Karpas-422 (cell line): ENCODE results near the gene PKIB. TPM values are rescaled to one million over a fixed set of nuclear protein-coding genes. Genes with fewer than 3 reads are reported as not detected.
A peak's percentile ranks its signal among the peaks of the same experiment; 100 is the strongest.
"Not testable (repeated sequence)": the region's sequence is repeated elsewhere in the genome, so short reads cannot be mapped to it uniquely, and the experiment has no call there.

Experiments
- DNase-seq: peaks from one replicate; pipeline ENCODE4 v3.0.0-alpha.2; 2015
- H2AFZ ChIP-seq: fragments of 200-600 bp; sonication (generic); 2 replicates; pipeline ENCODE4 v1.6.1; 2014; ENCODE audit warnings: antibody characterized with exemption, low read length, mixed read lengths
- H3K27ac ChIP-seq: fragments of 200-600 bp; sonication (generic); 2 replicates; pipeline ENCODE4 v1.5.1; 2014; ENCODE audit warnings: mild to moderate bottlenecking, low read length, moderate library complexity
- H3K27me3 ChIP-seq: fragments of 200-600 bp; sonication (generic); 2 replicates; pipeline ENCODE4 v1.6.1; 2014; ENCODE audit warnings: low read length, mixed read lengths
- H3K36me3 ChIP-seq: fragments of 200-600 bp; sonication (generic); 2 replicates; pipeline ENCODE4 v1.6.1; 2014; ENCODE audit warnings: low read length, mixed read lengths; ENCODE audit not compliant: insufficient read depth
- H3K4me1 ChIP-seq: fragments of 200-600 bp; sonication (generic); 2 replicates; pipeline ENCODE4 v1.6.1; 2014; ENCODE audit warnings: mild to moderate bottlenecking, low read length, mixed read lengths
- H3K4me2 ChIP-seq: fragments of 200-600 bp; sonication (generic); 2 replicates; pipeline ENCODE4 v1.6.1; 2014; ENCODE audit warnings: low read length, low read depth, mild to moderate bottlenecking; ENCODE audit not compliant: poor library complexity, severe bottlenecking
- H3K4me3 ChIP-seq: fragments of 200-600 bp; sonication (generic); 2 replicates; pipeline ENCODE4 v1.5.1; 2014; ENCODE audit warnings: mild to moderate bottlenecking, antibody characterized with exemption, low read length, mixed read lengths
- H3K79me2 ChIP-seq: fragments of 200-600 bp; sonication (generic); 2 replicates; pipeline ENCODE4 v1.6.1; 2014; ENCODE audit warnings: mild to moderate bottlenecking, low read length, mixed read lengths
- H3K9ac ChIP-seq: fragments of 200-600 bp; sonication (generic); 2 replicates; pipeline ENCODE4 v1.6.0; 2014; ENCODE audit warnings: low read length
- H3K9me2 ChIP-seq: fragments of 200-600 bp; sonication (generic), shearing (Covaris generic); replicated peaks from 2 replicates; pipeline ENCODE4 v1.6.0; 2014; ENCODE audit warnings: mild to moderate bottlenecking, low read length, moderate library complexity; ENCODE audit not compliant: insufficient read depth
- H3K9me3 ChIP-seq: fragments of 300-700, 200-600 bp; sonication (generic); 2 replicates; pipeline ENCODE4 v1.6.1; 2014; ENCODE audit warnings: low read length, mixed read lengths
- H4K20me1 ChIP-seq: fragments of 200-600 bp; sonication (generic); 2 replicates; pipeline ENCODE4 v1.6.1; 2014; ENCODE audit warnings: mild to moderate bottlenecking, antibody characterized with exemption, low read length, low read depth; ENCODE audit not compliant: insufficient read depth
- total RNA-seq: library from RNA; depleted of rRNA; stranded (reverse); fragments of >200 nt; shearing (Covaris generic); gene quantifications from 2 replicates; pipeline ENCODE4 v1.2.3, GENCODE V29; 2014; ENCODE audit warnings: low replicate concordance

Gene PKIB
- total RNA-seq, 1 experiment from 2014 or later, result 1.7 TPM

DNA sequence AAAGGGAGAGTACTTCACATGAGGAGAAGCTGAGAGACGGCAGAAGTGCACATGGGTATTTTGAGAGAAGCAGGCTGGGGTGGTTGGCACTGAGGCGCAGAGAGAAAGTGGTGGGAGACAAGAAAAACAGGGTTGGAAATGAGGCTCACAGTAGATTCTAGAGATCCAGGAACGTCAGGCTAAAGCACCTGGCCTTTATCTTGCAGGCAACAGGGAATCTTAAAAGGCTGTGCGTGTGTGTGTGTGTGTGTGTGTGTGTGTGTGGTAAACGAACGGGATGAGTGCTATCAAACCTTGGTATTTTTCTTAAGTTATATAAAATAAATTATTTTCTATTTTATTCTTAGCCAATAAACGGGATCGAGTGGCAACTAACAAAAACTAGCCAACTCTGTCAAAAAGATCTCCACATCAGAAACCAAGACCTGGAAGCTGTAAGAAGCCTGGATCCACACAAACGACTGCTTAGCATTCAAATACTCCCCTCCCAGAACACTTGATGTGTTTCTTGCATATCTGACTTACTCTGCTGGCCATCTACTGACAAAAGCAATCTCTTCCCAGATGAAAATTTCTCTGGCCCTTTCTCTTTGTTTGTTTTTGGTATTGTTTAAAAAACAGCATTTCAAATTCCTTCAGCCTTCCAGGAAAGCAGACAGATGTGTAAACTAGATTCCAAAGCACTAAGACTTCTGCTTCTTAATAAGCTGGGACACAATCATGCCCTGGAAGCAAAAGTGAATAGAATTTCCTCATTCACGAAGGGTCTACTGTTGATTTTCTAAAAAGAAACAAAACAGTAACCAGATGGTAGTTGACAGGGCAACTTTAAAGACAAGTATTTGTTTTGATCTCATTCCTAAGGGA, 124.6 kb downstream of the PKIB start:
- H3K4me3 ChIP-seq, result no peak overlapping the region
- H3K79me2 ChIP-seq, result no peaks in the 10 kb centered on the region
- H3K9me3 ChIP-seq, result no peaks in the 10 kb centered on the region
- no peak for DNase-seq
- H4K20me1 ChIP-seq, result no peaks in the 10 kb centered on the region
- H3K27ac ChIP-seq, result no peak overlapping the region
- no peaks in the 10 kb centered on the region for H3K27me3 ChIP-seq
- no peak overlapping the region for H3K4me2 ChIP-seq
- H3K9me2 ChIP-seq, result no peaks in the 10 kb centered on the region
- H3K36me3 ChIP-seq, result no peaks in the 10 kb centered on the region
- no peak overlapping the region for H3K9ac ChIP-seq
- no peak overlapping the region for H2AFZ ChIP-seq
- H3K4me1 ChIP-seq, result no peaks in the 10 kb centered on the region

DNA sequence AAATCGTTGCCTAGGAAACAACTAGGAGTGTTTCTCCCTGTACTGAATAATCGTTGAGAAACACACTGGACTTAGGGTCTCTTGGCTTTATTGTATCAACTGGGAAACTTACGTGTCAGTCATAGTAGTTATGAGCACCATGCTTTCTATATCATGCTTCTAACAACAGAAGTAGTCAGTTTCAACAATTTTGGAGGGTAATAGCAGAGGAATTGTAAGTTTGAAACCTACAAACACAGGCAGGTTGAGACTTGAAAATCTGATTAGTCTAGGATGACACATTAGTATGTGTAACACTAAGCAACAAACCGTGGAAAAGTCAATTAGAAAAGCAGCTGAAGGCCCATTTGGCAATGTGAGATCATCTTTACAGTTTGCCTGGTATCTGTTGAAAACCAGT, 125.4 kb downstream of the PKIB start:
- Histone ChIP-seq H2AFZ (no peak overlapping the region), H4K20me1 (no peaks in the 10 kb centered on the region), H3K4me3 (no peak overlapping the region), H3K4me1 (no peaks in the 10 kb centered on the region), H3K36me3 (no peaks in the 10 kb centered on the region), H3K9me3 (no peaks in the 10 kb centered on the region), H3K79me2 (no peaks in the 10 kb centered on the region), H3K4me2 (no peak overlapping the region), H3K9me2 (no peaks in the 10 kb centered on the region), H3K27ac (no peak overlapping the region), H3K27me3 (no peaks in the 10 kb centered on the region), H3K9ac (no peak overlapping the region)
- DNase-seq, result no peak

DNA sequence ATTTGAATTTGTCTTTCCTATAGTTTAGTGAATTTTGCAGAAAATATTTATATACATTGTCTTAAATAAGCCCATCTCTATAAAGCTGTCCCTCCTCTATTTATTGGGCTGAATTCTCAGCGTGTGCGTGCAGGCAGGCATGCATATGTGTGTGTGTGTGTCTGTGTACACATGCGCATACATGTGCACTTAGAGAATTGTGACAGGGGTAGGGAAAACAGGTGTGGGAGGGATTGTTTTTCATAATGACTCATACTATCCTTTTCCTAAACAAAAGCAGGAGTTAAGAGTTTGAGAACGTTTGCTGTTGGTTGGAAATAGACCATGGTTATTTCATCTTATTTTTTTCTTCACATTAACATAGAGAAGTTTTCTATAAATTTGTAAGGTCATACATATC, 126.0 kb downstream of the PKIB start:
- Histone ChIP-seq H4K20me1 (no peaks in the 10 kb centered on the region), H3K4me3 (no peak overlapping the region), H3K79me2 (no peaks in the 10 kb centered on the region), H3K36me3 (no peaks in the 10 kb centered on the region), H3K9ac (no peak overlapping the region), H3K4me1 (no peaks in the 10 kb centered on the region), H3K9me3 (no peaks in the 10 kb centered on the region), H3K27me3 (no peaks in the 10 kb centered on the region), H3K9me2 (no peaks in the 10 kb centered on the region), H3K27ac (no peak overlapping the region), H2AFZ (no peak overlapping the region), H3K4me2 (no peak overlapping the region)
- no peak for DNase-seq

DNA sequence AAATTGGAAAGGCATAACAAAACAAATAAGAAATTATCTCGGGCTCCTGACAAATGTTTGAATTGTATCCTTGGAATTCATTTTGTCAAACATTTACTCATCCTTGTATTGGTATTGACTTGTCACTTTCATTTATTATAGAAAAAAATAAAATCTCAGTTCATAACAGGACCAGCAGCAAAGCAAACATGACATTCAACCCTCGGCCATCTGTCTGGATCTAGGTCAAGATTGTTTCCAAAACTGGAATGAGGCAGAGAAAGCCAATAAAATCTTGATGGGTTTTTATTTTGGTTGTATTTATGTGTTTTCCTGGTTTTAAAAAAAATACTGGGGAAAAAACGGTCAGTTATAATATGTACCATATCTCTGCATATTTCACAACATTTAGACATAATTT, 126.4 kb downstream of the PKIB start:
- Histone ChIP-seq H3K9me3 (no peaks in the 10 kb centered on the region), H4K20me1 (no peaks in the 10 kb centered on the region), H3K4me3 (no peak overlapping the region), H3K27ac (no peak overlapping the region), H3K4me2 (no peak overlapping the region), H3K9ac (no peak overlapping the region), H3K79me2 (no peaks in the 10 kb centered on the region), H3K27me3 (no peaks in the 10 kb centered on the region), H2AFZ (no peak overlapping the region), H3K36me3 (no peaks in the 10 kb centered on the region), H3K9me2 (no peaks in the 10 kb centered on the region), H3K4me1 (no peaks in the 10 kb centered on the region)
- no peak for DNase-seq

DNA sequence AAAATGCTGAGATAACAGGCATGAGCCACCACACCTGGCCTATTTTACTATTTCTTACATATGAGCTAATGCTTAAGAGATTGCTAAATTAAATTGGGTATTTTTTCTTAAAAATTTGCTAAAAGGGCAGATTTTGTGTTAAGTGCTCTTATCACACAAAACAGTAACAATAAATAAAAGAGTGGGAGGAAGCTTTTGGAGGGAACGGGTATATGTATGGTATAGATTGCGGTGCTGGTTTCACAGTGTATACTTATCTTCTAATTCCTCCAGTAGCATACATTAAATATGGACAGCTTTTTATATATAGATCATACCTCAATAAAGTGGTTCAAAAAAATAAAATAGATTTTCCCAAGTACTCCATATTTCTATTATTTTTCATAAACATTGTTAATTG, 129.9 kb downstream of the PKIB start:
- Histone ChIP-seq H3K36me3 (no peaks in the 10 kb centered on the region), H3K4me3 (no peak overlapping the region), H4K20me1 (no peaks in the 10 kb centered on the region), H3K4me2 (no peak overlapping the region), H3K27me3 (no peaks in the 10 kb centered on the region), H3K27ac (no peak overlapping the region), H3K9me2 (no peaks in the 10 kb centered on the region), H2AFZ (no peak overlapping the region), H3K9me3 (no peaks in the 10 kb centered on the region), H3K9ac (no peak overlapping the region), H3K4me1 (no peaks in the 10 kb centered on the region), H3K79me2 (no peaks in the 10 kb centered on the region)
- no peak for DNase-seq

DNA sequence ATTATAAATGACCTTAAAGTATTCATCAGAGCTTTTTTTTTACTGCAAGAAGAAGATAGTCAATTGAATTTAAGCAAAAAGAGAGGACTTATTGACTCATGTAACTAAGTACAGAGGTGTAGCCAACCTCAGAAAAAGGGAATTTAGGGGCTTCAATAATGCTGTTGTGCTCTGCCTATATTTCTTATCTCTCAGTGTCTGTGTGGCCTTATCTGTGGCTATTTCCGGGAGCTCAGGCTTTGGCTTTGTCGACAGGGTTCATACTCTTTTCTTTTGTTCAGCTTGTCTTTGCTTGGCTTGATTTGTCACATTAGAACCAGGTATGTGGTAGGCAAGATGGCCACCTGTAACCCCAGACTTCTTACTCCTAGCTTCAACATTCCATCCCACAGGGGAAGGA, 130.7 kb downstream of the PKIB start:
- H3K79me2 ChIP-seq, result no peaks in the 10 kb centered on the region
- no peak for DNase-seq
- H3K27ac ChIP-seq, result no peak overlapping the region
- H3K4me1 ChIP-seq, result no peaks in the 10 kb centered on the region
- H3K9me3 ChIP-seq, result no peaks in the 10 kb centered on the region
- H2AFZ ChIP-seq, result no peak overlapping the region
- H3K4me3 ChIP-seq, result no peak overlapping the region
- H3K36me3 ChIP-seq, result no peaks in the 10 kb centered on the region
- H3K9ac ChIP-seq, result no peak overlapping the region
- no peaks in the 10 kb centered on the region for H3K27me3 ChIP-seq
- no peaks in the 10 kb centered on the region for H4K20me1 ChIP-seq
- no peak overlapping the region for H3K4me2 ChIP-seq
- H3K9me2 ChIP-seq, result no peaks in the 10 kb centered on the region

DNA sequence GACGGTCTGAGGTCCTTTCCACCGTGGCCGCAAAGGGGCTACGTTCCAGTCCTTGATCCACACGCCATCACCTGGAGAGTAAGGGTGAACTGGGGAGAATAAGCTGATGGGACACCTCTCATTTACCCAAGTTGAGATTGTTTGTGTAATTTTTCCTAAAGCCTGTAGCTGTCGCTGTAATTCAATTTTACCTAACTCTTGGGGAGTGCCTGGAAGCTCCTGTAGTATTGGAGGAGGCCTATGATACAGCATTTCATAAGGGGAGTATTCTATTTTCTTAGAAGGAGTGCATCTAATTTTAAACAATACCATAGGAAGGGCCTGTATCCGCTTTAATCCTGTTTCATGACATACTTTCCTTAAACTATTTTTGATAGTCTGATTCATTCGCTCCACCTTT, 134.0 kb downstream of the PKIB start:
- H3K27ac ChIP-seq, H3K9me2 ChIP-seq, H4K20me1 ChIP-seq, H3K36me3 ChIP-seq, H3K79me2 ChIP-seq, H3K27me3 ChIP-seq, H2AFZ ChIP-seq, H3K4me2 ChIP-seq, H3K4me3 ChIP-seq, H3K9ac ChIP-seq, H3K9me3 ChIP-seq, H3K4me1 ChIP-seq: not testable (repeated sequence)
- DNase-seq, result peak; percentile 43

DNA sequence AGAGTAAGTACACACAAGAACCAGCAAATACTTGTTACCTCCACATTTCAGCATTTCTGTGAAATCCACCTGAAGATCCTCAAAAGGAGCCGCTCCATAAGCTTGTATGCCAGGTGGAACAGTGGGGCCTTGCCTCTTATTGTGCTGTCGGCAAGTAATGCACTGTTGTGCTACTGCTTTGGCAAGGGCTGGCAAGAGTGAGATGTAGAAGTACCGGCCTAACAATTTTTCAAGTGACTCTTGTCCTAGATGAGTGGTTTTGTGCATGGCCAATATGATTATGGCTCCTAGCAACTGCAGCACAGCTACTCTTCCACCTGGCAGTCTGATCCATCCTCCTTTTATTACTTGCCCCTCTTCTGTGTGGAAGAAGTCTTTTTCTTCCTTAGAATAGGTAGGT, 134.7 kb downstream of the PKIB start:
- H3K4me1 ChIP-seq, H3K9me3 ChIP-seq, H3K27ac ChIP-seq, H3K4me2 ChIP-seq, H3K79me2 ChIP-seq, H3K27me3 ChIP-seq, H3K4me3 ChIP-seq, DNase-seq, H3K9ac ChIP-seq, H3K36me3 ChIP-seq, H4K20me1 ChIP-seq, H2AFZ ChIP-seq, H3K9me2 ChIP-seq: not testable (repeated sequence)
